ENCODE data around the gene NRAP. TPM values are rescaled to one million over a fixed set of nuclear protein-coding genes. Genes with fewer than 3 reads are reported as not detected.

Gene NRAP
- polyA plus RNA-seq, 1 donor (not counting 4 experiments of a cell fraction or from before 2014, with no cell fraction given), result not detected

DNA sequence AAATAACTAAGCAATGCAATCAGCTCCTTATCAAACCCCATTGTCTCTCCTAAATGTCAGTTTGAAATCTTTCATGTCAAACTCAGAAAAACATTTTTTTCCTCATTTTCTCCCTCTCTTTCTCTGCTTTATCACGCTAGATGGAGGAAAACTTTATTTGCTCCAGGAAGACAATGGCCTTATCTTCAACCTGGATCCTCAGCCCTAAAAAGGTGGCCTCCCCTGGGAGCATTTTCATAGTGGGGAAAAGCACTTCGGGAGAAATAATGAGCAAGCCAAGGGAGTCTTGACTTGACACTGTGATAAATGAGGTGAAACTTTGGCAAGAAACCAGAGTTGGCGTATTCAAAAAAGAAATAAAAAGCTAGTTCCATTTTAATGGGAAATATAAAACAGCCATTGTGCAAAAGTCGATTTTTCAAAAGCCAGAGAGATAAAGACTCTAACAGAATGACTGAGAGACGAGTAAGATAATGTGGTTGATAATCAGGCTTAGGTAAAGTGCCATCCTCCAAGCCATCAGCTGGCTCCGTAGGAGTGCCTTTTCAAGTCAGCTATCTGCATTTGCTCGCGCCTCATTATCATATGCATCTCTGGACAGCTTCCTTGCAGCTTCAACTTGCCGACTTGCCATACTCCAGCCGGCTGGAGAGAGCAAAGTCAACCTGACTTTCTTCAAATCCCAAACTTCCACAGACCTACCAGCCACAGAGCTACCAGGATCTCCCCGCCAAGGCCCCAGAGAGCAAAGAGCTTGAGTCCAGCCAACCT is 91.1 kb downstream of the NRAP start:
- Histone ChIP-seq H3K9me1 (ENCODE audit: control insufficient read depth, extremely low read depth, insufficient read depth, low read length) (no peaks in the 10 kb centered on the region), H3K4me1 (ENCODE audit: control insufficient read depth, extremely low read depth, insufficient read depth, low read length) (no peaks in the 10 kb centered on the region)

DNA sequence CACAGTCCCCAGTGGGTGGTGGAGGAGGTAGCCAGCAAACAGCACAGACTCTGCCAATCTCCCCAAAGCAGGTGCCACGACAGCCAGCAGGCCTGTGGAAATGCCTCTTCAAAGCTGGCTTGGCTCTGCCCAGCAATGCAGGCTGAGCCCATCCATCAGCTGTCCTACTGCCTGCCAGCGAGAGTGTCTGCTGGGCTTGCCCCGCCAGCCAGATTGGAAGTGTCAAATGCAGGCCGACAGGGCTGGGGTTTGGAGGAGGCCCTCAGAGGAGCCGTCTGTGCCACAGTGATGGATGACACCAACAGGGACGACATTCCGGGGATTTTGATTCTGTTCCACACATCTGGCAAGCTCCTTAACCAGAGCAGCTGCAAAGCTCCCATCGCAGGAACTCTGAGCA is 94.3 kb downstream of the NRAP start:
- no peak overlapping the region for H3K27ac ChIP-seq (ENCODE audit: control insufficient read depth, insufficient read depth, low read length)
- H3K4me2 ChIP-seq (ENCODE audit: control insufficient read depth, extremely low read depth, insufficient read depth, low read depth, low read length), result no peak overlapping the region
- TF ChIP-seq, protein P1, sequence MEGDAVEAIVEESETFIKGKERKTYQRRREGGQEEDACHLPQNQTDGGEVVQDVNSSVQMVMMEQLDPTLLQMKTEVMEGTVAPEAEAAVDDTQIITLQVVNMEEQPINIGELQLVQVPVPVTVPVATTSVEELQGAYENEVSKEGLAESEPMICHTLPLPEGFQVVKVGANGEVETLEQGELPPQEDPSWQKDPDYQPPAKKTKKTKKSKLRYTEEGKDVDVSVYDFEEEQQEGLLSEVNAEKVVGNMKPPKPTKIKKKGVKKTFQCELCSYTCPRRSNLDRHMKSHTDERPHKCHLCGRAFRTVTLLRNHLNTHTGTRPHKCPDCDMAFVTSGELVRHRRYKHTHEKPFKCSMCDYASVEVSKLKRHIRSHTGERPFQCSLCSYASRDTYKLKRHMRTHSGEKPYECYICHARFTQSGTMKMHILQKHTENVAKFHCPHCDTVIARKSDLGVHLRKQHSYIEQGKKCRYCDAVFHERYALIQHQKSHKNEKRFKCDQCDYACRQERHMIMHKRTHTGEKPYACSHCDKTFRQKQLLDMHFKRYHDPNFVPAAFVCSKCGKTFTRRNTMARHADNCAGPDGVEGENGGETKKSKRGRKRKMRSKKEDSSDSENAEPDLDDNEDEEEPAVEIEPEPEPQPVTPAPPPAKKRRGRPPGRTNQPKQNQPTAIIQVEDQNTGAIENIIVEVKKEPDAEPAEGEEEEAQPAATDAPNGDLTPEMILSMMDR (optimal IDR thresholded peaks at IDR 0.05 in 1 of 3, IDR thresholded peaks at IDR 0.05 in 1 of 3, conservative IDR thresholded peaks at IDR 0.05 in 1 of 3; ENCODE audit: extremely low read depth in 1 of 3, insufficient read depth in 2 of 3, low read length in 3 of 3), result no peak
- no peak for TF ChIP-seq EZH2 (IDR thresholded peaks at IDR 0.05; ENCODE audit: low read length)
- no peaks in the 10 kb centered on the region for H4K20me1 ChIP-seq (ENCODE audit: control insufficient read depth, extremely low read depth, insufficient read depth, low read length)
- no peaks in the 10 kb centered on the region for H3K9me3 ChIP-seq (ENCODE audit: control insufficient read depth, low read depth, low read length)
- no peak overlapping the region for H3K4me3 ChIP-seq (ENCODE audit: control insufficient read depth in 2 of 3, extremely low read depth in 1 of 3, insufficient read depth in 2 of 3, low read depth in 1 of 3, low read length in 3 of 3)
- no peaks in the 10 kb centered on the region for H3K79me2 ChIP-seq (ENCODE audit: control insufficient read depth, insufficient read depth, low read length)
- no peak overlapping the region for H3K9ac ChIP-seq (ENCODE audit: control insufficient read depth, extremely low read depth, insufficient read depth, low read length)
- no peaks in the 10 kb centered on the region for H3K27me3 ChIP-seq (ENCODE audit: control insufficient read depth, extremely low read depth, insufficient read depth, low read length)
- FAIRE-seq (no peak), DNase-seq (ENCODE audit: low read depth, low spot score) (no peak)
- no peaks in the 10 kb centered on the region for H3K36me3 ChIP-seq (ENCODE audit: control insufficient read depth in 2 of 2, extremely low read depth in 1 of 2, insufficient read depth in 2 of 2, low read length in 2 of 2)
- H2AFZ ChIP-seq (ENCODE audit: control insufficient read depth, low read length), result no peak overlapping the region
- H3K9me1 ChIP-seq (ENCODE audit: control insufficient read depth, extremely low read depth, insufficient read depth, low read length), result no peaks in the 10 kb centered on the region
- dilution Hi-C loops (cut with MboI; ENCODE audit: extremely low pct_ligation_motif_present, low sequenced_read_pairs), result no loop called here
- H3K4me1 ChIP-seq (ENCODE audit: control insufficient read depth, extremely low read depth, insufficient read depth, low read length), result no peaks in the 10 kb centered on the region

More for the DNA sequence above, 91.1 kb downstream of the NRAP start:
- DNase-seq (ENCODE audit: low read depth, low spot score) (no peak), FAIRE-seq (no peak)
- Histone ChIP-seq H3K9ac (ENCODE audit: control insufficient read depth, extremely low read depth, insufficient read depth, low read length) (no peak overlapping the region), H3K4me3 (ENCODE audit: control insufficient read depth in 2 of 3, extremely low read depth in 1 of 3, insufficient read depth in 2 of 3, low read depth in 1 of 3, low read length in 3 of 3) (no peak overlapping the region), H4K20me1 (ENCODE audit: control insufficient read depth, extremely low read depth, insufficient read depth, low read length) (no peaks in the 10 kb centered on the region), H3K9me3 (ENCODE audit: control insufficient read depth, low read depth, low read length) (no peaks in the 10 kb centered on the region), H2AFZ (ENCODE audit: control insufficient read depth, low read length) (no peak overlapping the region), H3K79me2 (ENCODE audit: control insufficient read depth, insufficient read depth, low read length) (no peaks in the 10 kb centered on the region), H3K36me3 (ENCODE audit: control insufficient read depth in 2 of 2, extremely low read depth in 1 of 2, insufficient read depth in 2 of 2, low read length in 2 of 2) (no peaks in the 10 kb centered on the region), H3K4me2 (ENCODE audit: control insufficient read depth, extremely low read depth, insufficient read depth, low read depth, low read length) (no peak overlapping the region), H3K27ac (ENCODE audit: control insufficient read depth, insufficient read depth, low read length) (no peak overlapping the region), H3K27me3 (ENCODE audit: control insufficient read depth, extremely low read depth, insufficient read depth, low read length) (no peaks in the 10 kb centered on the region)
- dilution Hi-C loops (cut with MboI; ENCODE audit: extremely low pct_ligation_motif_present, low sequenced_read_pairs), result no loop called here
- TF ChIP-seq, protein P1 (optimal IDR thresholded peaks at IDR 0.05 in 1 of 3, IDR thresholded peaks at IDR 0.05 in 1 of 3, conservative IDR thresholded peaks at IDR 0.05 in 1 of 3; ENCODE audit: extremely low read depth in 1 of 3, insufficient read depth in 2 of 3, low read length in 3 of 3), result no peak
- no peak for TF ChIP-seq EZH2 (IDR thresholded peaks at IDR 0.05; ENCODE audit: low read length)
